Stimulated activated CD8-positive, alpha-beta memory T cell treated with anti-CD3 and anti-CD28 coated beads, Interleukin-4, amount 100 ng/mL, for 48 hours (primary cell): Measurements from ENCODE around the gene OR5C1.
"Not testable (repeated sequence)": the region's sequence is repeated elsewhere in the genome, so short reads cannot be mapped to it uniquely, and the experiment has no call there.

Experiments
- DNase-seq: peaks from one replicate; pipeline ENCODE4 v3.0.0-alpha.2; 2020

The OR5C1 gene

DNA sequence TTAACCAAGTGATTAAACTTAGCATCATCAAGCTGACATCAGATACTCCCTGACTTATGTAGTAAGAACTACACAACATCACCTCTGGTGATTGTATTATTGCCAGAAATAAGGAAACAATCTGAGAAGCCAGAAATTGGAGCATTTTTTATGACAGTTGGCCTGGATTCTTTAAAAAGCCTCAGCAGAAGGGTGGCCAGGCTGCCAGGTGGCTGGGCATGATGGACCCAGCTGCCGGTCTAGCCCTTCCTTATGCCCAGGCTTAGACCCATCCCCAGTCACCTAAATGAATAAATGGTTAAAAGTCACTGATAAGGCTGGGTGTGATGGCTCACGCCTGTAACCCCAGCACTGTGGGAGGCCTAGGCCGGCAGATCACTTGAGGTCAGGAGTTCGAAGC lies 24.0 kb downstream of the OR5C1 start:
- DNase-seq, result no peak

DNA sequence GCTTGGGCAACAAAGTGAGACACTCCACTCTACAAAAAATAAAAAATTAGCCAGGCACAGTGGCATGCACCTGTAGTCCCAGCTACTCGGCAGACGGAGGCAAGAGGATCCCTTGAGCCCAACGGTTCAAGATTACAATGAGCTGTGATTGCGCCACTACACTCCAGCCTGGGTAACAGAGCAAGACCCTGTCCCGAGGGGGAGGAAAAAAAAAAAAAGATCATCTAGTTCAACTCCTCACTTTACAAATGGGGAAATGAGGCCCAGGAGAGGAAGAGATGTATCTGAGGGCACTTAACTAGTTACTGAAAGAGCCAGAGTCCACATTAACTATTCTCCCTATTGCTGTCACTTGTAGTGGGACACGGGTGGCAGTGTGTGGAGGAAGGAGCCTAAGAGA lies 25.8 kb downstream of the OR5C1 start:
- no peak for DNase-seq

GRCh38 chr9:122815544-122815943 lies 26.8 kb downstream of the OR5C1 start:
- DNase-seq, result no peak

GRCh38 chr9:122816163-122816867 lies 27.6 kb downstream of the OR5C1 start:
- DNase-seq, result peak; percentile 51

DNA sequence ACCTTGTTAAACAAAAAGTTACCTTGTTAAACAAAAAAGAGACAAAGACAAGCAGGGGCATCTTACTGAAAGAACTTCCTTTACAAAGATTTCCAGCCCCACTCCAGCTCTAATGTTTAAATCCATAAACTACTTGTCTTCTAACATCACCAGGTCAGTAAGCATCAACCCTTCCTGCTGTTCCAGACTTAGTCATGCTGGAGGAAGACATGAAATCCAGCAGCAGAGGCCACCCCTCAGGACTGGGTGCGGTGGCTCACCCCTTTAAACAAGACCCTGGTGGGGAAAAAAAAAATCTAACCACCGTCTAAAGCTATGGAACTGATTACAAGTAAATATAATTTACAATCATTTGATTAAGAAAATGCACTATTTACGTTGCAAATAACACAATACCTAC lies 30.6 kb downstream of the OR5C1 start:
- DNase-seq, result no peak

GRCh38 chr9:122819791-122820489 lies 31.2 kb downstream of the OR5C1 start:
- no peak for DNase-seq

GRCh38 chr9:122820490-122820845 lies 31.7 kb downstream of the OR5C1 start:
- DNase-seq, result no peak

GRCh38 chr9:122821278-122821943 lies 32.7 kb downstream of the OR5C1 start:
- no peak for DNase-seq

GRCh38 chr9:122822056-122822455 lies 33.3 kb downstream of the OR5C1 start:
- no peak for DNase-seq

- no peak for DNase-seq
Measured at GRCh38 chr9:122822938-122823337, 34.2 kb downstream of the OR5C1 start.

DNA sequence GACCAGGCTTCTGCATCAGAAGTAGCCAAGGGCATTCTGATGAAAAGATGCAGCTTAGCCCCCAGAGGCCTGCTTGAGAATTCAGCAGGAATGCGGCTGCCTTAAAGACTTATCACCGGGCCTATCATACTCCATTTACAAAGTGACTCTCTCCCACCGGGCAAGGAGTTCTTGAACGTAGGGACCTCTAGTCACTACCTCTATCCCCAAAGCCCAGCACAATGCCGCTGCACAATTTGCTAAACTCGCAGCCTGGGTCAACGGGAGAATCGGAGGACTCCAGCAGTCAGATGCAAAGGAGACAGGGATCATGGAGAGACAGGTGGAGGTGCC lies 39.0 kb downstream of the OR5C1 start:
- no peak for DNase-seq

DNA sequence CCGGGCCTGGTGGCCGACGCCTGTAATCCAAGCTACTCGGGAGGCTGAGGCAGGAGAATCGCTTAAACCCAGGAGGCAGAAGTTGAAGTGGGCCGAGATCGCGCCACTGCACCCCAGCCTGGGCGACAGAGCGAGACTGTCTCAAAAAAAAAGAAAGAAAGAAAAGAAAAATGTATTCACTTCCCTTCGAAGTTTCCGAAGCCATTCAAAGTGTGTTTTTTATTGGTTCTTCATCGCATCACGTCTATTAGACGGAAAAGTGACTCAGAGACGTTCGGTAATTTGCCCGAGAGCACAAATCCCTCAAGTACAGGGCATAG lies 40.2 kb downstream of the OR5C1 start:
- not testable (repeated sequence) for DNase-seq

DNA sequence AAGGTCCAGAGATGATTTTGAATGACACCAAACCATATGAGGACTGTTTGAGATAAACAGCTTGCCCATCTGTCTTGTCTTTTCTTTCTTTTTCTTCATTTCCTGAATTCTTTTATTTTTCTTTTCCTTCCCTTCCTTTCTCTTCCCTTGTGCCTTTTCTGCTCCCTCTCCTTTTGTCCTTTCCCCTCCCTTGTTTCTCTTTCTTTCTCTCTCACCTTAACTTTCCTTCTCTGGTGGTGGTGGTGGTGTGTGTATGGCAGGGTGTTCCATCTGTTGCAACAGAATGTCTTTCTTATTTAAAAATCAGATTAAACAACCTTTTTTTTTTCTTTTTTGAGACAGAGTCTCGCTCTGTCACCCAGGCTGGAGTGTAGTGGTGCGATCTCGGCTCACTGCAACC lies 43.5 kb downstream of the OR5C1 start:
- no peak for DNase-seq

GRCh38 chr9:122835313-122835731 lies 46.6 kb downstream of the OR5C1 start:
- DNase-seq, result peak; percentile 36

DNA sequence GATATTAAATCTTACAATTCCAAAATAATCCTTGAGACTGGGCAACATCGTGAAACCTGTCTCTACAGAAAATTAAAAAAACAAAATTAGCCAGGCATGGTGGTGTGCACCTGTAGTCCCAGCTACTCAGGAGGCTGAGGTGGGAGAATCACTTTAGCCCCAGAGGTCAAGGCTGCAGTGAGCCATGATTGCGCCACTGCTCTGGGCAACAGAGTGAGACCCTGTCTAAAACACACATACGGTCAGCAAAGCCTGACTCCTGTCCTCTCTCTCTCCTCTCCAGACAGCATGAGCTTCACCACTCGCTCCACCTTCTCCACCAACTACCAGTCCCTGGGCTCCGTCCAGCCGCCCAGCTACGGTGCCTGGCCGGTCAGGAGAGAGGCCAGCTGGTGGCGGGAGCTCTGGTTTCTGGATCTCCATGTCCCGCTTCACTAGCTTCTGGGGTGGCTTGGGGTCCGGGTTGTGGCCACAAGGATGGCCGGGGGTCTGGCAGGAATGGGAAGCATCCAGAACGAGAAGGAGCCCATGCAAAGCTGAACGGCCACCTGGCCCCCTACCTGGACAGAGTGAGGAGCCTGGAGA lies 48.6 kb downstream of the OR5C1 start:
- DNase-seq, result no peak

DNA sequence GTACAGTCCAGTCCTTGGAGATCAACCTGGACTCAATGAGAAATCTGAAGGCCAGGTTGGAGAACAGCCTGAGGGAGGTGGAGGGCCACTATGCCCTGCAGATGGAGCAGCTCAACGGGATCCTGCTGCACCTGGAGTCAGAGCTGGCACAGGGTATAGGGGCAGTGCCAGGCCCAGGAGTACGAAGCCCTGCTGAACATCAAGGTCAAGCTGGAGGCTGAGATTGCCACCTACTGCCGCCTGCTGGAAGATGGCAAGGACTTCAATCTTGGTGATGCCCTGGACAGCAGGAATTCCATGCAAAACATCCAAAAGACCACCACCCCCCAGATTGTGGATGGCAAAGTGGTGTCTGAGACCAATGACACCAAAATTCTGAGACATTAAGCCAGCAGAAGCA lies 49.7 kb downstream of the OR5C1 start:
- DNase-seq, result not testable (repeated sequence)
